ENCODE measurements around the gene YRDC.

YRDC gene

DNA sequence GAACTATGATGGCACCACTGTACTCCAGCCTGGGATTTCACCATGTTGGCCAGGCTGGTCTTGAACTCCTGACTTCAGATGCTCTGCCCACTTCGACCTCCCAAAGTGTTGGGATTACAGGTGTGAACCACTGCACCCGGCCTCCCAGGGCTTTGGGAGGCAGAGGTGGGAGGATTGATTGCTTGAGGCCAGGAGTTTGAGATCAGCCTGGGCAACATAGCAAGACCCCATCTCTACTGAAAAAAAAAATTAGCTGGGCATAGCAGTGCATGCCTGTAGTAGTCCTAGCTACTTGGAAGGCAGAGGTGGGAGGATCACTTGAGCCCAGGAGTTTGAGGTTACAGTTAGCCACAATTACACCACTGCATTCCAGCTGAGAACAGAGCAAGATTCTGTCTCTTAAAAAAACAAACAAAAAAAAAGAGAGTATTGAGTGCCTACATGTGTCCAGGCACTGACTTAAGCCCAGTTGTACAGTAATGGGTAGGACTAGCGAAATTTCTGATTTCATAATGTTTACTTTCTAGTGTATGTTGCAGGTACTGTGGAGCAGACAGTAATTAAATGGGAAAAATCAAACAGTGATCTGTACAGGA lies 10.2 kb downstream of the YRDC start:
- H3K4me3 ChIP-seq (replicated peaks; ENCODE audit: insufficient read depth, low read length) = no peak overlapping the region
- TF ChIP-seq POLR2AphosphoS5 (IDR thresholded peaks at IDR 0.05; ENCODE audit: low read depth) (no peak), SPI1 (IDR thresholded peaks at IDR 0.05; ENCODE audit: borderline replicate concordance, low read depth) (no peak), GABPA (IDR thresholded peaks at IDR 0.05; ENCODE audit: low read depth) (no peak)
- TF ChIP-seq, protein P1, sequence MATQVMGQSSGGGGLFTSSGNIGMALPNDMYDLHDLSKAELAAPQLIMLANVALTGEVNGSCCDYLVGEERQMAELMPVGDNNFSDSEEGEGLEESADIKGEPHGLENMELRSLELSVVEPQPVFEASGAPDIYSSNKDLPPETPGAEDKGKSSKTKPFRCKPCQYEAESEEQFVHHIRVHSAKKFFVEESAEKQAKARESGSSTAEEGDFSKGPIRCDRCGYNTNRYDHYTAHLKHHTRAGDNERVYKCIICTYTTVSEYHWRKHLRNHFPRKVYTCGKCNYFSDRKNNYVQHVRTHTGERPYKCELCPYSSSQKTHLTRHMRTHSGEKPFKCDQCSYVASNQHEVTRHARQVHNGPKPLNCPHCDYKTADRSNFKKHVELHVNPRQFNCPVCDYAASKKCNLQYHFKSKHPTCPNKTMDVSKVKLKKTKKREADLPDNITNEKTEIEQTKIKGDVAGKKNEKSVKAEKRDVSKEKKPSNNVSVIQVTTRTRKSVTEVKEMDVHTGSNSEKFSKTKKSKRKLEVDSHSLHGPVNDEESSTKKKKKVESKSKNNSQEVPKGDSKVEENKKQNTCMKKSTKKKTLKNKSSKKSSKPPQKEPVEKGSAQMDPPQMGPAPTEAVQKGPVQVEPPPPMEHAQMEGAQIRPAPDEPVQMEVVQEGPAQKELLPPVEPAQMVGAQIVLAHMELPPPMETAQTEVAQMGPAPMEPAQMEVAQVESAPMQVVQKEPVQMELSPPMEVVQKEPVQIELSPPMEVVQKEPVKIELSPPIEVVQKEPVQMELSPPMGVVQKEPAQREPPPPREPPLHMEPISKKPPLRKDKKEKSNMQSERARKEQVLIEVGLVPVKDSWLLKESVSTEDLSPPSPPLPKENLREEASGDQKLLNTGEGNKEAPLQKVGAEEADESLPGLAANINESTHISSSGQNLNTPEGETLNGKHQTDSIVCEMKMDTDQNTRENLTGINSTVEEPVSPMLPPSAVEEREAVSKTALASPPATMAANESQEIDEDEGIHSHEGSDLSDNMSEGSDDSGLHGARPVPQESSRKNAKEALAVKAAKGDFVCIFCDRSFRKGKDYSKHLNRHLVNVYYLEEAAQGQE (IDR thresholded peaks at IDR 0.05; ENCODE audit: insufficient replicate concordance, low read depth) = no peak
- TF ChIP-seq, protein P2, sequence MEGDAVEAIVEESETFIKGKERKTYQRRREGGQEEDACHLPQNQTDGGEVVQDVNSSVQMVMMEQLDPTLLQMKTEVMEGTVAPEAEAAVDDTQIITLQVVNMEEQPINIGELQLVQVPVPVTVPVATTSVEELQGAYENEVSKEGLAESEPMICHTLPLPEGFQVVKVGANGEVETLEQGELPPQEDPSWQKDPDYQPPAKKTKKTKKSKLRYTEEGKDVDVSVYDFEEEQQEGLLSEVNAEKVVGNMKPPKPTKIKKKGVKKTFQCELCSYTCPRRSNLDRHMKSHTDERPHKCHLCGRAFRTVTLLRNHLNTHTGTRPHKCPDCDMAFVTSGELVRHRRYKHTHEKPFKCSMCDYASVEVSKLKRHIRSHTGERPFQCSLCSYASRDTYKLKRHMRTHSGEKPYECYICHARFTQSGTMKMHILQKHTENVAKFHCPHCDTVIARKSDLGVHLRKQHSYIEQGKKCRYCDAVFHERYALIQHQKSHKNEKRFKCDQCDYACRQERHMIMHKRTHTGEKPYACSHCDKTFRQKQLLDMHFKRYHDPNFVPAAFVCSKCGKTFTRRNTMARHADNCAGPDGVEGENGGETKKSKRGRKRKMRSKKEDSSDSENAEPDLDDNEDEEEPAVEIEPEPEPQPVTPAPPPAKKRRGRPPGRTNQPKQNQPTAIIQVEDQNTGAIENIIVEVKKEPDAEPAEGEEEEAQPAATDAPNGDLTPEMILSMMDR (IDR thresholded peaks at IDR 0.05; ENCODE audit: insufficient read depth, low read length) = no peak
- H3K27me3 ChIP-seq (ENCODE audit: insufficient read depth, poor library complexity, severe bottlenecking) = peaks cover 6% of the 10 kb centered on the region
- no peak for DNase-seq (ENCODE audit: low read depth in 1 of 2, low spot score in 1 of 2)
- no peak overlapping the region for H3K27ac ChIP-seq (replicated peaks)

- H3K4me3 ChIP-seq (replicated peaks; ENCODE audit: insufficient read depth, low read length) = no peak overlapping the region
- DNase-seq (ENCODE audit: low read depth in 1 of 2, low spot score in 1 of 2) = peak; percentile 41 to 53
- peaks cover 15% of the 10 kb centered on the region for H3K27me3 ChIP-seq (ENCODE audit: insufficient read depth, poor library complexity, severe bottlenecking)
- H3K27ac ChIP-seq (replicated peaks) = no peak overlapping the region
- TF ChIP-seq, protein P1 (IDR thresholded peaks at IDR 0.05; ENCODE audit: insufficient replicate concordance, low read depth) = peak; percentile 99
- TF ChIP-seq POLR2AphosphoS5 (IDR thresholded peaks at IDR 0.05; ENCODE audit: low read depth) = no peak
Observed at GRCh38 chr1:37795340-37796125, 12.5 kb downstream of the YRDC start.

GRCh38 chr1:37794372-37795339 lies 13.4 kb downstream of the YRDC start:
- DNase-seq (ENCODE audit: low read depth in 1 of 2, low spot score in 1 of 2) = no peak
- Histone ChIP-seq H3K27ac (replicated peaks) (no peak overlapping the region), H3K27me3 (ENCODE audit: insufficient read depth, poor library complexity, severe bottlenecking) (peaks cover 19% of the 10 kb centered on the region), H3K4me3 (replicated peaks; ENCODE audit: insufficient read depth, low read length) (peak overlapping the region; percentile 45)
- TF ChIP-seq GABPA (IDR thresholded peaks at IDR 0.05; ENCODE audit: low read depth) = no peak

DNA sequence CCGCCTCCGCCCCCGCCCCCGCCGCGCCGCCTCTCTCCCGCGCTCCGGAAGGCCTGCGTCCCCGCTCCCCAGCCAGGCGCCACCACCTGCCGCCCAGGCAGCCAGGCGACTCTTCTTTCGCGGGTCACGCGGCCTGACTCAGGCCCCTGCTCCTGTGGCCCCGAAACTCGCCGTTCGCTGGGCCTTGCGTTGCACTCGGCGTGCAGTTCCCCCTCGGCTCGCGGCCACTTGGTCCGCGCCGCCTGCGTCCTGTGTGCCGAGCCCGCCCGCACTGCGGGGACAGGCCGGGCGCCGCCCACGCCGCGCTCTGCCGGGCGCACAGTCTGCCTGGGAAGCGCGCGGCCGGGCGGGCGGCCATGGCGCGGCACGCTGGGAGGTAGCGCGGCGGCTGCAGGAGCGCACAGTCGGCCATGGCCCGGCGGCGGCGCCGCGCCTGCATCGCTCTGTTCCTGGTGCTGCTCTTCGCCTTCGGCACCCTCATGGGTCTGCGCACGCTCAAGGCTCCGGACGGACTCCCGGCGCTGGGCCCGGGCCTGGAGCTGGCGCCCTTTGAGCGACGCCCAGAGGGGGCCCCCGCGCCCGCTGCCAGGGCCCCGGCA lies 14.1 kb downstream of the YRDC start, which contains the start of gene MANEAL:
Gene MANEAL, plus strand, starts transcription at position 75 of the 599 bp plus-strand sequence. Its CDS starts 336 bp downstream, at position 411.
- DNase-seq (ENCODE audit: low read depth in 1 of 2, low spot score in 1 of 2) = peak; percentile 33 to 74
- TF ChIP-seq, protein P1 (IDR thresholded peaks at IDR 0.05; ENCODE audit: insufficient replicate concordance, low read depth) = peak; percentile 76
- TF ChIP-seq POLR2AphosphoS5 (IDR thresholded peaks at IDR 0.05; ENCODE audit: low read depth) (no peak), GABPA (IDR thresholded peaks at IDR 0.05; ENCODE audit: low read depth) (no peak)
- TF ChIP-seq, protein P2 (IDR thresholded peaks at IDR 0.05; ENCODE audit: insufficient read depth, low read length) = no peak
- H3K27me3 ChIP-seq (ENCODE audit: insufficient read depth, poor library complexity, severe bottlenecking) = peaks cover 19% of the 10 kb centered on the region

More for the DNA sequence above, 14.1 kb downstream of the YRDC start, which contains the start of gene MANEAL:
- H3K4me3 ChIP-seq (replicated peaks; ENCODE audit: insufficient read depth, low read length) = peak within 1 kb of the TSS; percentile 45
- no peak within 1 kb of the TSS for H3K27ac ChIP-seq (replicated peaks)
